MV-4-11 (cell line): ENCODE measurements around the gene GLIS1.

Experiments
- DNase-seq: peaks from one replicate; lab custom pipeline; 2025; lab: John Stamatoyannopoulos, UW

The GLIS1 gene

GRCh38 chr1:53717025-53717804 lies 21.7 kb downstream of the GLIS1 start:
- DNase-seq, result no peak

GRCh38 chr1:53716150-53716549 lies 22.8 kb downstream of the GLIS1 start:
- DNase-seq, result no peak

- peak; percentile 3 for DNase-seq
Measured at GRCh38 chr1:53715478-53715877, 23.5 kb downstream of the GLIS1 start.

- DNase-seq, result no peak
Measured at GRCh38 chr1:53712276-53712675, 26.7 kb downstream of the GLIS1 start.

GRCh38 chr1:53710584-53710983 lies 28.4 kb downstream of the GLIS1 start:
- no peak for DNase-seq

GRCh38 chr1:53708687-53709086 lies 30.3 kb downstream of the GLIS1 start:
- DNase-seq, result no peak

- DNase-seq, result no peak
Measured at GRCh38 chr1:53706356-53706755, 32.6 kb downstream of the GLIS1 start.

GRCh38 chr1:53705446-53706096 lies 33.4 kb downstream of the GLIS1 start:
- no peak for DNase-seq

GRCh38 chr1:53704804-53705445 lies 34.0 kb downstream of the GLIS1 start:
- DNase-seq, result no peak

GRCh38 chr1:53704304-53704703 lies 34.7 kb downstream of the GLIS1 start:
- DNase-seq, result no peak

GRCh38 chr1:53703174-53703573 lies 35.8 kb downstream of the GLIS1 start:
- no peak for DNase-seq

- no peak for DNase-seq
Measured at GRCh38 chr1:53702341-53702740, 36.6 kb downstream of the GLIS1 start.

GRCh38 chr1:53700776-53701175 lies 38.2 kb downstream of the GLIS1 start:
- DNase-seq, result no peak

- DNase-seq, result no peak
Measured at GRCh38 chr1:53699981-53700380, 39.0 kb downstream of the GLIS1 start.

GRCh38 chr1:53698384-53698980 lies 40.5 kb downstream of the GLIS1 start:
- no peak for DNase-seq

GRCh38 chr1:53697721-53698383 lies 41.1 kb downstream of the GLIS1 start:
- DNase-seq, result peak; percentile 45

- DNase-seq, result peak; percentile 42
Measured at GRCh38 chr1:53696990-53697389, 42.0 kb downstream of the GLIS1 start.

- DNase-seq, result no peak
Measured at GRCh38 chr1:53696571-53696970, 42.4 kb downstream of the GLIS1 start.

- no peak for DNase-seq
Measured at GRCh38 chr1:53696051-53696450, 42.9 kb downstream of the GLIS1 start.

GRCh38 chr1:53695116-53695515 lies 43.8 kb downstream of the GLIS1 start:
- DNase-seq, result no peak

- no peak for DNase-seq
Measured at GRCh38 chr1:53694718-53695091, 44.3 kb downstream of the GLIS1 start.
